Smooth muscle cell (in vitro differentiated cells): ENCODE measurements around the gene KIAA0513. TPM values are rescaled to one million over a fixed set of nuclear protein-coding genes. Genes with fewer than 3 reads are reported as not detected.

Source experiments
- DNase-seq: peaks from one replicate; lab custom pipeline; 2025; ENCODE audit not compliant: unreplicated experiment; lab: John Stamatoyannopoulos, UW
- H2AFZ ChIP-seq: fragments of 200-600 bp; sonication (generic); 2 replicates; pipeline ENCODE4 v1.6.0; 2016; ENCODE audit warnings: antibody characterized with exemption, low read depth, mild to moderate bottlenecking
- H3F3A ChIP-seq: fragments of 200-600 bp; sonication (generic); 2 replicates; pipeline ENCODE4 v1.6.0; 2017; ENCODE audit warnings: antibody characterized with exemption, low read depth
- H3K27ac ChIP-seq: fragments of 200-600 bp; sonication (generic); 2 replicates; pipeline ENCODE4 v1.5.1; 2016; ENCODE audit warnings: low read depth, mild to moderate bottlenecking
- H3K27me3 ChIP-seq: fragments of 200-600 bp; sonication (generic); 2 replicates; pipeline ENCODE4 v1.6.1; 2016; ENCODE audit warnings: low read depth, mild to moderate bottlenecking
- H3K36me3 ChIP-seq: fragments of 200-600 bp; sonication (generic); 2 replicates; pipeline ENCODE4 v1.5.1; 2016; ENCODE audit warnings: low read depth
- H3K4me1 ChIP-seq: fragments of 200-600 bp; sonication (generic); 2 replicates; pipeline ENCODE4 v1.5.1; 2016; ENCODE audit warnings: low read depth
- H3K4me2 ChIP-seq: fragments of 200-600 bp; sonication (generic); 2 replicates; pipeline ENCODE4 v1.6.0; 2016; ENCODE audit warnings: mild to moderate bottlenecking
- H3K4me3 ChIP-seq: fragments of 200-600 bp; sonication (generic); 2 replicates; pipeline ENCODE4 v1.5.1; 2016; ENCODE audit warnings: mild to moderate bottlenecking
- H3K79me2 ChIP-seq: fragments of 200-600 bp; sonication (generic); 2 replicates; pipeline ENCODE4 v1.6.0; 2016; ENCODE audit warnings: low read depth, mild to moderate bottlenecking
- H3K9ac ChIP-seq: fragments of 200-600 bp; sonication (generic); 2 replicates; pipeline ENCODE4 v1.6.0; 2016; ENCODE audit warnings: low read depth
- H3K9me3 ChIP-seq: fragments of 200-600 bp; sonication (generic); replicated peaks from 2 replicates; pipeline ENCODE4 v1.5.1; 2016; ENCODE audit warnings: low read depth
- H4K20me1 ChIP-seq: fragments of 200-600 bp; sonication (generic); 2 replicates; pipeline ENCODE4 v1.6.0; 2016; ENCODE audit warnings: low read depth
- CTCF ChIP-seq: fragments of 200-600 bp; sonication (generic); IDR thresholded peaks from 2 replicates; pipeline ENCODE4 v1.5.1; 2017; ENCODE audit warnings: borderline replicate concordance, mild to moderate bottlenecking, antibody characterized with exemption; ENCODE audit not compliant: insufficient read depth, poor library complexity, severe bottlenecking
- WGBS: methylation state at CpG from one replicate; pipeline ENCODE4 v1.1.7; 2016; ENCODE audit warnings: low lambda C conversion rate; 5-methylcytosine and 5-hydroxymethylcytosine counted together
- polyA plus RNA-seq: library from polyadenylated mRNA; unstranded; fragments of >200 nt; fragmentation: Nextera tagmentation; extraction: Ambion mirVana; gene quantifications from 2 replicates; pipeline ENCODE4 v1.2.1, GENCODE V29; 2016
- total RNA-seq: library from RNA; depleted of rRNA; stranded (reverse); fragments of >200 nt; gene quantifications from 2 replicates; pipeline ENCODE4 v1.2.3, GENCODE V29; 2014

KIAA0513 gene
- total and polyA plus RNA-seq, 2 experiments from 2014 or later, result 3.2 to 3.3 TPM

- Histone ChIP-seq H3K9ac (no peak overlapping the region), H3K4me1 (peaks cover 26% of the 10 kb centered on the region), H4K20me1 (no peaks in the 10 kb centered on the region), H3K79me2 (no peaks in the 10 kb centered on the region), H3K36me3 (no peaks in the 10 kb centered on the region), H3K27ac (no peak overlapping the region), H2AFZ (no peak overlapping the region), H3F3A (no peaks in the 10 kb centered on the region), H3K9me3 (no peaks in the 10 kb centered on the region), H3K4me3 (no peak overlapping the region), H3K4me2 (peak overlapping the region; percentile 31), H3K27me3 (peaks cover 23% of the 10 kb centered on the region)
- no peak for TF ChIP-seq CTCF
- DNase-seq, result no peak
- WGBS, result 11% methylated on average over 13 of the region's 13 CpGs
Observed at GRCh38 chr16:85083051-85083639, 55.5 kb downstream of the KIAA0513 start.

- no peaks in the 10 kb centered on the region for H3K36me3 ChIP-seq
- H2AFZ ChIP-seq, result no peak overlapping the region
- H3K9me3 ChIP-seq, result no peaks in the 10 kb centered on the region
- H3K4me3 ChIP-seq, result no peak overlapping the region
- H3K79me2 ChIP-seq, result no peaks in the 10 kb centered on the region
- H3K4me2 ChIP-seq, result no peak overlapping the region
- H3K9ac ChIP-seq, result no peak overlapping the region
- no peaks in the 10 kb centered on the region for H3F3A ChIP-seq
- no peak for TF ChIP-seq CTCF
- DNase-seq, result no peak
- no peaks in the 10 kb centered on the region for H4K20me1 ChIP-seq
- no peak overlapping the region for H3K27ac ChIP-seq
- WGBS, result 95% methylated on average over 16 of the region's 16 CpGs
- H3K27me3 ChIP-seq, result peaks cover 23% of the 10 kb centered on the region
- peaks cover 29% of the 10 kb centered on the region for H3K4me1 ChIP-seq
Observed at GRCh38 chr16:85084841-85085510, 57.4 kb downstream of the KIAA0513 start.

GRCh38 chr16:85085721-85086120 is 58.1 kb downstream of the KIAA0513 start:
- DNase-seq, result no peak
- no peaks in the 10 kb centered on the region for H4K20me1 ChIP-seq
- 96% methylated on average over 17 of the region's 17 CpGs for WGBS
- no peak overlapping the region for H3K27ac ChIP-seq
- H3K36me3 ChIP-seq, result no peaks in the 10 kb centered on the region
- no peak overlapping the region for H3K4me3 ChIP-seq
- H3K4me1 ChIP-seq, result peaks cover 34% of the 10 kb centered on the region
- no peaks in the 10 kb centered on the region for H3K79me2 ChIP-seq
- no peaks in the 10 kb centered on the region for H3K9me3 ChIP-seq
- H3K9ac ChIP-seq, result no peak overlapping the region
- H3F3A ChIP-seq, result no peaks in the 10 kb centered on the region
- peaks cover 23% of the 10 kb centered on the region for H3K27me3 ChIP-seq
- no peak overlapping the region for H2AFZ ChIP-seq
- no peak overlapping the region for H3K4me2 ChIP-seq
- TF ChIP-seq CTCF, result no peak
